ENCODE data around the gene ABHD10. TPM values are rescaled to one million over a fixed set of nuclear protein-coding genes. Genes with fewer than 3 reads are reported as not detected.
A peak's percentile ranks its signal among the peaks of the same experiment; 100 is the strongest.

Gene ABHD10
- total RNA-seq, 6 donors from 2014 or later: 3.2 to 26.4 (median 18.1) TPM

GRCh38 chr3:112011376-112011940, 32.6 kb downstream of the ABHD10 start:
- no peak for DNase-seq
- Histone ChIP-seq H3K4me1 (peaks cover 0 to 15% (median 7%) of the 10 kb centered on the region in 4 donors), H3K4me3 (no peak overlapping the region), H3K27me3 (no peaks in the 10 kb centered on the region), H3K27ac (no peak overlapping the region), H3K9me3 (no peaks in the 10 kb centered on the region), H3K36me3 (no peaks in the 10 kb centered on the region)
- WGBS, 2 donors: 78 to 88% methylated on average over 6 of the region's 6 CpGs
- no peak for ATAC-seq (ENCODE audit: low FRiP score in 2 of 2)
- TF ChIP-seq POLR2AphosphoS5 (IDR thresholded peaks at IDR 0.05) (no peak), POLR2A (IDR thresholded peaks at IDR 0.05) (no peak), EP300 (IDR thresholded peaks at IDR 0.05) (no peak), CTCF (IDR thresholded peaks at IDR 0.05) (no peak)

- no peak for ATAC-seq (ENCODE audit: low FRiP score in 2 of 2)
- no peak overlapping the region for H3K27ac ChIP-seq
Measured at GRCh38 chr3:112012205-112012992, 33.6 kb downstream of the ABHD10 start.

GRCh38 chr3:112013058-112013783, 34.4 kb downstream of the ABHD10 start:
- H3K9me3 ChIP-seq: no peaks in the 10 kb centered on the region
- H3K4me1 ChIP-seq: peaks cover 0 to 15% (median 7%) of the 10 kb centered on the region in 4 donors
- TF ChIP-seq POLR2A (IDR thresholded peaks at IDR 0.05): no peak
- TF ChIP-seq CTCF (IDR thresholded peaks at IDR 0.05): peak; percentile 18 to 62 (median 49)
- no peaks in the 10 kb centered on the region for H3K27me3 ChIP-seq
- 40 to 48% methylated on average over 19 of the region's 19 CpGs for WGBS, 2 donors
- H3K4me3 ChIP-seq: no peak overlapping the region
- ATAC-seq (ENCODE audit: low FRiP score in 2 of 2) (peak; percentile 71 to 88), DNase-seq (peak in 1 of 2 donors; percentile 53)
- no peaks in the 10 kb centered on the region for H3K36me3 ChIP-seq
- H3K27ac ChIP-seq: no peak overlapping the region

More at GRCh38 chr3:112012205-112012992, 33.6 kb downstream of the ABHD10 start:
- Histone ChIP-seq H3K4me3 (no peak overlapping the region), H3K4me1 (peaks cover 0 to 15% (median 7%) of the 10 kb centered on the region in 4 donors), H3K27me3 (no peaks in the 10 kb centered on the region), H3K9me3 (no peaks in the 10 kb centered on the region), H3K36me3 (no peaks in the 10 kb centered on the region)
- DNase-seq: no peak
- WGBS, 2 donors: 50 to 51% methylated on average over 6 of the region's 6 CpGs
- no peak for TF ChIP-seq EP300 (IDR thresholded peaks at IDR 0.05)
- no peak for TF ChIP-seq POLR2AphosphoS5 (IDR thresholded peaks at IDR 0.05)
- no peak for TF ChIP-seq CTCF (IDR thresholded peaks at IDR 0.05)
- no peak for TF ChIP-seq POLR2A (IDR thresholded peaks at IDR 0.05)

DNA sequence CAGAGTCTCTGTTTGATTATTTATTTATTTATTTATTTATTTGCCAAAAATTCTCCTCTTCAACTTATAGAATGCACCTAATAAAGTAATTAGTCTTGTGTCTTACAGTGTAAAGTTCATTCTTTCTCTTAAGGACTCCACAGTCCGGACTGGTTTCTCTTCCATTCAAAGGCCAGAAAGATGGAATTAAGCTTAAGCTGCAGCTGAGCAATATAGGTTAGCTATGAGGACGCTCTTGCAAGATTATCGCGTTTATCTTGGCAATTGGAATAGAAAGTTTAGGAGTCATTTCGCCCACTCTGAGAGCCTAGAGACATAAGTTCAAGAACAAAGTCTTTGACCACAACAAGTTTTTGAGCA, 34.9 kb downstream of the ABHD10 start:
- Histone ChIP-seq H3K4me3 (no peak overlapping the region), H3K4me1 (peaks cover 0 to 15% (median 7%) of the 10 kb centered on the region in 4 donors), H3K36me3 (no peaks in the 10 kb centered on the region), H3K27ac (no peak overlapping the region), H3K9me3 (no peaks in the 10 kb centered on the region), H3K27me3 (no peaks in the 10 kb centered on the region)
- 60 to 62% methylated on average over 5 of the region's 5 CpGs for WGBS, 2 donors
- DNase-seq: no peak
- TF ChIP-seq EP300 (IDR thresholded peaks at IDR 0.05): no peak
- no peak for TF ChIP-seq POLR2AphosphoS5 (IDR thresholded peaks at IDR 0.05)
- TF ChIP-seq CTCF (IDR thresholded peaks at IDR 0.05): no peak
- no peak for TF ChIP-seq POLR2A (IDR thresholded peaks at IDR 0.05)
- ATAC-seq (ENCODE audit: low FRiP score in 2 of 2): peak in 1 of 2 donors; percentile 14

Measured in upper lobe of left lung (tissue), 6 donors.